SK-N-SH treated with all-trans-retinoic acid at 6 μM for 48 hours (cell line): Measurements from ENCODE around the gene PPP1R13B.

Experiments used
- CREB5 ChIP-seq: fragments of 250-450 bp; sonication (Bioruptor Pico); IDR thresholded peaks from 2 replicates; pipeline ENCODE4 v1.5.1; 2020; ENCODE audit warnings: low read depth, mild to moderate bottlenecking, moderate library complexity
- OSR1 ChIP-seq: fragments of 250-450 bp; sonication (Bioruptor Pico); IDR thresholded peaks from 2 replicates; pipeline ENCODE4 v1.8.0; 2022; ENCODE audit warnings: moderate library complexity, mild to moderate bottlenecking, inconsistent platforms
- PATZ1 ChIP-seq: fragments of 250-450 bp; sonication (Bioruptor Pico); IDR thresholded peaks from 2 replicates; pipeline ENCODE4 v1.8.0; 2020; ENCODE audit warnings: mild to moderate bottlenecking, moderate library complexity, borderline replicate concordance
- POU6F1 ChIP-seq: fragments of 250-450 bp; sonication (Bioruptor Pico); IDR thresholded peaks from 2 replicates; pipeline ENCODE4 v1.8.0; 2021; ENCODE audit warnings: low read depth, mild to moderate bottlenecking, moderate library complexity, borderline replicate concordance
- RARB ChIP-seq: fragments of 250-450 bp; sonication (Bioruptor Pico); IDR thresholded peaks from 2 replicates; pipeline ENCODE4 v1.8.0; 2021; ENCODE audit warnings: mild to moderate bottlenecking, moderate library complexity
- SNAI2 ChIP-seq: fragments of 250-450 bp; sonication (Bioruptor Pico); IDR thresholded peaks from 2 replicates; pipeline ENCODE4 v1.5.0; 2020; ENCODE audit warnings: mild to moderate bottlenecking, moderate library complexity
- TOX ChIP-seq: fragments of 250-450 bp; sonication (Bioruptor Pico); IDR thresholded peaks from 2 replicates; pipeline ENCODE4 v1.8.0; 2021; ENCODE audit warnings: mild to moderate bottlenecking, moderate library complexity, borderline replicate concordance
- TSHZ2 ChIP-seq: fragments of 250-450 bp; sonication (Bioruptor Pico); IDR thresholded peaks from 2 replicates; pipeline ENCODE4 v1.5.0; 2020; ENCODE audit warnings: mild to moderate bottlenecking, moderate library complexity
- ZC3H10 ChIP-seq: fragments of 250-450 bp; sonication (Bioruptor Pico); IDR thresholded peaks from 2 replicates; pipeline ENCODE4 v1.5.1; 2021; ENCODE audit warnings: mild to moderate bottlenecking, moderate library complexity

GRCh38 chr14:103896578-103896977 is 49.2 kb upstream of the PPP1R13B start:
- no peak for TF ChIP-seq ZC3H10 (CRISPR knock-in tag)
- no peak for TF ChIP-seq PATZ1 (CRISPR knock-in tag)
- TF ChIP-seq CREB5 (CRISPR knock-in tag): no peak
- TF ChIP-seq SNAI2 (CRISPR knock-in tag): no peak
- TF ChIP-seq TSHZ2: no peak
- TF ChIP-seq TOX (CRISPR knock-in tag): no peak
- TF ChIP-seq RARB (CRISPR knock-in tag): no peak
- TF ChIP-seq OSR1 (CRISPR knock-in tag): no peak
- TF ChIP-seq POU6F1 (CRISPR knock-in tag): no peak
